HepG2 (cell line): Measurements from ENCODE around the gene SEM1.

Source experiments
- EP300 ChIP-seq, 3 experiments: sonication (generic) in 1 of 3; formaldehyde crosslinking in 1 of 3; IDR thresholded peaks; 2 replicates each; pipeline versions ENCODE4 v1.5.1 to v1.6.1; 2011 to 2020; ENCODE audit warnings: low read depth in 2 of 3, low read length in 2 of 3, borderline replicate concordance in 1 of 3, improper control_type of control experiment in 1 of 3, mild to moderate bottlenecking in 1 of 3, missing genetic modification reagents in 1 of 3, moderate library complexity in 1 of 3
- KDM1A ChIP-seq: IDR thresholded peaks from 2 replicates; pipeline ENCODE4 v1.6.1; 2016; ENCODE audit warnings: missing compliant biosample characterization
- POLR2AphosphoS5 ChIP-seq: IDR thresholded peaks from 2 replicates; pipeline ENCODE4 v1.6.1; 2012; ENCODE audit warnings: low read depth, low read length
- PRPF4 ChIP-seq: fragments of 200-400 bp; formaldehyde crosslinking; IDR thresholded peaks from 2 replicates; pipeline ENCODE4 v1.6.1; 2016; ENCODE audit warnings: low read length, low read depth; ENCODE audit not compliant: poor library complexity, severe bottlenecking
- SP1 ChIP-seq, 2 experiments: fragments of 450-650 bp in 1 of 2; sonication (generic) in 1 of 2; formaldehyde crosslinking in 1 of 2; IDR thresholded peaks; 2 replicates each; pipeline versions ENCODE4 v1.4.0 to v1.6.1; 2016 to 2020; ENCODE audit warnings: missing genetic modification reagents in 1 of 2
- ZNF629 ChIP-seq: sonication (generic); formaldehyde crosslinking; conservative IDR thresholded peaks from 2 replicates; pipeline ENCODE4 v1.5.0; 2020; ENCODE audit warnings: missing genetic modification reagents
- TF ChIP-seq, protein P1 (sequence below): sonication (generic); formaldehyde crosslinking; IDR thresholded peaks from 2 replicates; pipeline ENCODE4 v1.4.0; 2020; ENCODE audit warnings: missing genetic modification reagents, mild to moderate bottlenecking, borderline replicate concordance
- TF ChIP-seq, protein P2 (sequence below): IDR thresholded peaks from 2 replicates; pipeline ENCODE4 v1.6.1; 2016; ENCODE audit warnings: mild to moderate bottlenecking
- TF ChIP-seq, protein P3 (sequence below): sonication (generic); formaldehyde crosslinking; IDR thresholded peaks from 2 replicates; pipeline ENCODE4 v1.5.0; 2020; ENCODE audit warnings: mild to moderate bottlenecking, missing genetic modification reagents, moderate library complexity

DNA sequence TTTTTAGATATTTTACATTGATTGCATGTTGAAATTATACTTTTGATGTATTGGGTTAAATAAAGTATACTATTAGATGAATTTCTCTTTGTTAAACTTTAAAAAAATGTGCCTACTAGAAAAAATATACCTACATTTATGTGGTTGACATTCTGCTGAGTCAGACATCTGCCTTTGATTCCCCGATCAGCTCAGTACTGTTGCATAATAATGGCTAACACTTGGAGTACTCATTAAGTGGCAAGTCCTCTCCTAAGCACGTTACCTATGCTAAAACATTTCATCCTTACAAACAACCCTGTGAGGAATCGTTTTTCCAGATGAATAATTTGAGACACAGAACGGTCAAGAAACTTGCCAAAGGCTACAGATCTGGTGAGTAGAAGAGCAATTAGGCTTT, 14.0 kb upstream of the SEM1 start:
- TF ChIP-seq ZNF629 (CRISPR knock-in tag) (no peak), SP1 (IDR thresholded peaks at IDR 0.05) (no peak), SP1 (CRISPR knock-in tag; IDR thresholded peaks at IDR 0.05) (no peak), EP300 (IDR thresholded peaks at IDR 0.05; ENCODE audit: low read depth in 2 of 2, low read length in 2 of 2) (no peak), EP300 (CRISPR knock-in tag; IDR thresholded peaks at IDR 0.05; ENCODE audit: borderline replicate concordance) (no peak), POLR2AphosphoS5 (no peak), KDM1A (CRISPR knock-in tag) (no peak), PRPF4 (no peak)
- TF ChIP-seq, protein P1, sequence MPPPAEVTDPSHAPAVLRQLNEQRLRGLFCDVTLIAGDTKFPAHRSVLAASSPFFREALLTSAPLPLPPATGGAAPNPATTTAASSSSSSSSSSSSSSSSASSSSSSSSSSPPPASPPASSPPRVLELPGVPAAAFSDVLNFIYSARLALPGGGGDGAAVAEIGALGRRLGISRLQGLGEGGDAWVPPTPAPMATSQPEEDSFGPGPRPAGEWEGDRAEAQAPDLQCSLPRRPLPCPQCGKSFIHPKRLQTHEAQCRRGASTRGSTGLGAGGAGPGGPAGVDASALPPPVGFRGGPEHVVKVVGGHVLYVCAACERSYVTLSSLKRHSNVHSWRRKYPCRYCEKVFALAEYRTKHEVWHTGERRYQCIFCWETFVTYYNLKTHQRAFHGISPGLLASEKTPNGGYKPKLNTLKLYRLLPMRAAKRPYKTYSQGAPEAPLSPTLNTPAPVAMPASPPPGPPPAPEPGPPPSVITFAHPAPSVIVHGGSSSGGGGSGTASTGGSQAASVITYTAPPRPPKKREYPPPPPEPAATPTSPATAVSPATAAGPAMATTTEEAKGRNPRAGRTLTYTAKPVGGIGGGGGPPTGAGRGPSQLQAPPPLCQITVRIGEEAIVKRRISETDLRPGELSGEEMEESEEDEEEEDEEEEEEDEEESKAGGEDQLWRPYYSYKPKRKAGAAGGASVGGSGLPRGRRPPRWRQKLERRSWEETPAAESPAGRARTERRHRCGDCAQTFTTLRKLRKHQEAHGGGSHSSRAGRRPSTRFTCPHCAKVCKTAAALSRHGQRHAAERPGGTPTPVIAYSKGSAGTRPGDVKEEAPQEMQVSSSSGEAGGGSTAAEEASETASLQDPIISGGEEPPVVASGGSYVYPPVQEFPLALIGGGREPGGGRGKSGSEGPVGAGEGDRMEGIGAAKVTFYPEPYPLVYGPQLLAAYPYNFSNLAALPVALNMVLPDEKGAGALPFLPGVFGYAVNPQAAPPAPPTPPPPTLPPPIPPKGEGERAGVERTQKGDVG (CRISPR knock-in tag): no peak
- TF ChIP-seq, protein P2, sequence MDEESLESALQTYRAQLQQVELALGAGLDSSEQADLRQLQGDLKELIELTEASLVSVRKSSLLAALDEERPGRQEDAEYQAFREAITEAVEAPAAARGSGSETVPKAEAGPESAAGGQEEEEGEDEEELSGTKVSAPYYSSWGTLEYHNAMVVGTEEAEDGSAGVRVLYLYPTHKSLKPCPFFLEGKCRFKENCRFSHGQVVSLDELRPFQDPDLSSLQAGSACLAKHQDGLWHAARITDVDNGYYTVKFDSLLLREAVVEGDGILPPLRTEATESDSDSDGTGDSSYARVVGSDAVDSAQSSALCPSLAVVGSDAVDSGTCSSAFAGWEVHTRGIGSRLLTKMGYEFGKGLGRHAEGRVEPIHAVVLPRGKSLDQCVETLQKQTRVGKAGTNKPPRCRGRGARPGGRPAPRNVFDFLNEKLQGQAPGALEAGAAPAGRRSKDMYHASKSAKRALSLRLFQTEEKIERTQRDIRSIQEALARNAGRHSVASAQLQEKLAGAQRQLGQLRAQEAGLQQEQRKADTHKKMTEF (CRISPR knock-in tag): no peak
- TF ChIP-seq, protein P3, sequence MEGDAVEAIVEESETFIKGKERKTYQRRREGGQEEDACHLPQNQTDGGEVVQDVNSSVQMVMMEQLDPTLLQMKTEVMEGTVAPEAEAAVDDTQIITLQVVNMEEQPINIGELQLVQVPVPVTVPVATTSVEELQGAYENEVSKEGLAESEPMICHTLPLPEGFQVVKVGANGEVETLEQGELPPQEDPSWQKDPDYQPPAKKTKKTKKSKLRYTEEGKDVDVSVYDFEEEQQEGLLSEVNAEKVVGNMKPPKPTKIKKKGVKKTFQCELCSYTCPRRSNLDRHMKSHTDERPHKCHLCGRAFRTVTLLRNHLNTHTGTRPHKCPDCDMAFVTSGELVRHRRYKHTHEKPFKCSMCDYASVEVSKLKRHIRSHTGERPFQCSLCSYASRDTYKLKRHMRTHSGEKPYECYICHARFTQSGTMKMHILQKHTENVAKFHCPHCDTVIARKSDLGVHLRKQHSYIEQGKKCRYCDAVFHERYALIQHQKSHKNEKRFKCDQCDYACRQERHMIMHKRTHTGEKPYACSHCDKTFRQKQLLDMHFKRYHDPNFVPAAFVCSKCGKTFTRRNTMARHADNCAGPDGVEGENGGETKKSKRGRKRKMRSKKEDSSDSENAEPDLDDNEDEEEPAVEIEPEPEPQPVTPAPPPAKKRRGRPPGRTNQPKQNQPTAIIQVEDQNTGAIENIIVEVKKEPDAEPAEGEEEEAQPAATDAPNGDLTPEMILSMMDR (CRISPR knock-in tag): no peak
